GM15510 (cell line): Measurements from ENCODE around the gene RNF11.

Source experiments
- POLR2A ChIP-seq: IDR thresholded peaks from 3 replicates; pipeline ENCODE4 v1.6.1; 2011; ENCODE audit warnings: borderline replicate concordance; ENCODE audit not compliant: insufficient read length; ENCODE audit errors: extremely low read depth

Gene RNF11

GRCh38 chr1:51310871-51311613, 75.0 kb downstream of the RNF11 start:
- TF ChIP-seq POLR2A = no peak

- no peak for TF ChIP-seq POLR2A
These were observed 75.8 kb downstream of the RNF11 start for GRCh38 chr1:51311826-51312225.

GRCh38 chr1:51312718-51313117, 76.6 kb downstream of the RNF11 start:
- no peak for TF ChIP-seq POLR2A

GRCh38 chr1:51313268-51313852, 77.3 kb downstream of the RNF11 start:
- TF ChIP-seq POLR2A = no peak

GRCh38 chr1:51313961-51314777, 78.1 kb downstream of the RNF11 start:
- TF ChIP-seq POLR2A = no peak

- no peak for TF ChIP-seq POLR2A
These were observed 78.9 kb downstream of the RNF11 start for GRCh38 chr1:51314974-51315373.

- no peak for TF ChIP-seq POLR2A
These were observed 80.2 kb downstream of the RNF11 start for GRCh38 chr1:51316113-51316845.

- no peak for TF ChIP-seq POLR2A
These were observed 80.7 kb downstream of the RNF11 start for GRCh38 chr1:51316846-51317120.

- TF ChIP-seq POLR2A = no peak
These were observed 81.7 kb downstream of the RNF11 start for GRCh38 chr1:51317798-51318197.

GRCh38 chr1:51320967-51321923, 85.2 kb downstream of the RNF11 start:
- no peak for TF ChIP-seq POLR2A

GRCh38 chr1:51321924-51322280, 85.8 kb downstream of the RNF11 start:
- no peak for TF ChIP-seq POLR2A

- no peak for TF ChIP-seq POLR2A
These were observed 86.5 kb downstream of the RNF11 start for GRCh38 chr1:51322417-51323101.
